Hematopoietic multipotent progenitor cell treated with erythropoietin and hydrocortisone succinate and interleukin-3 and kit ligand, for 6 days (in vitro differentiated cells): ENCODE measurements around the gene ZNF747.

Experiments used
- DNase-seq: peaks from one replicate; pipeline ENCODE4 v3.0.0-alpha.2; 2015

The ZNF747 gene

GRCh38 chr16:30534368-30535105, at the start of gene ZNF747:
Gene ZNF747 (minus strand): TSS chr16:30534858. CDS start chr16:30534679, 179 bp downstream.
- peak; percentile 94 for DNase-seq

DNA sequence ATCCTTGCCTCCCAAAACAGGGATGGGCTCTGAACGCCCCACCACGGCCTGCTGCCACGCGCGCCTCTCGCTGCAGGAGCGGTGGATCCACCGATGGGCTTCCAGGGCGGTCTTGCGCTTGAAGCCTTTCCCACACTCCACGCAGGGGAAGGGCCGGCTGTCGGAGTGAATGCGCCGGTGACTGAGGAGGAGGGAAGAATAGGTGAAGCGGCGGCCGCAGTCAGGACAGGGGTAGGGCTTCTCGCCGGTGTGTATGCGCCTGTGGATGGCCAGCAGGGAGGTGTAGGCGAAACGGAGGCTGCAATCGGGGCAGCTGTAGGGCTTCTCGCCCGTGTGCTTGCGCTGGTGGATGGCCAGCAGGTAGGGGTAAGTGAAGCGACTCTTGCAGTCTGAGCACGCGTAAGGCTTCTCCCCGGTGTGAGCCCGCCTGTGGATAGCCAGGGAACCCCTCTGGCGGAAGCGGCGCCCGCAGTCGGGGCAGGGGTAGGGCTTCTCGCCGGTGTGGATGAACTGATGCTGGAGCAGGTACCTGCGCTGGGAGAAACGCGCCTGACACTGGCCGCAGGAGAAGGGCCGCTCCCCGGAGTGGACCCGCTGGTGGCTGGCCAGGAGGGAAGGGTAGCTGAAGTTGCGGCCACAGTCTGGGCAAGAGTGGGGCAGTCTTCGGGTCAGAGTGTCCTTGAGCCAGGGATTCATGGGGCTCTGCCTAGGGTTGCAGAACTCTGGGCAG, 48.1 kb upstream of the ZNF747 start:
- no peak for DNase-seq

DNA sequence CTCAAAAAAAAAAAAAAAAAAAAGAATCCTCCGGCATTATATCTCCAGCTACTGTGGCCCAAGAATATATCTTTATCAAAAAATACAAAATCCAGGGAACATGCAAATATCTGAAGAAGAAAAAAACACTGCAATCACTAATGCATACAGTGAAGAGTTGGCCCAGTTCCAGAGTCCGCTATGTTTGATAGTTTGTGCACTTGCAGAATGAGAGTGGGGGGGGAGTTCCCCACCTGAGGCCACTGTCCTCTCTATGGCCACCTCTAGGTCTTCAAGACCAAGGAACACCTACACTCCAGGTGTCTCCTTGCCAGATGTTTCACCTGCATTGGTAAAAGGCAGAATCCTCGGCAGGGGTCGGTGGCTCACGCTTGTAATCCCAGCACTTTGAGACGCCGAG, 46.8 kb upstream of the ZNF747 start:
- peak; percentile 67 for DNase-seq

DNA sequence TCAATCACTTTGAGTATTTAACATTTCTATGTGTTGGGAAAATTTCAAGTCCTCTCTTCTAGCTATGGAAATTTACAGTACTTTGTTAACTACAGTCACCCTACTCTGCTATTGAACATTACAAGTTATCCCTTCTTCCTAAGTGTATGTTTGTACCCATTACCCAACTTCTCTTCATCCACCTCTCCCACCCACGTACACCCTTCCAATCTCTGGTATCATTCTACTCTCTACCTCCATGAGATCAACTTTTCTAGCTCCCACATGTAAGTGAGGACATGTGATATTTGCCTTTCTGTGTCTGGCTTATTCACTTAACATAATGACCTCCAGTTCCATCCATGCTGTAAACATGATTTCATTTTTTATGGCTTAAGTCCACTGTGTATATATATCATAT, 40.0 kb upstream of the ZNF747 start:
- no peak for DNase-seq

DNA sequence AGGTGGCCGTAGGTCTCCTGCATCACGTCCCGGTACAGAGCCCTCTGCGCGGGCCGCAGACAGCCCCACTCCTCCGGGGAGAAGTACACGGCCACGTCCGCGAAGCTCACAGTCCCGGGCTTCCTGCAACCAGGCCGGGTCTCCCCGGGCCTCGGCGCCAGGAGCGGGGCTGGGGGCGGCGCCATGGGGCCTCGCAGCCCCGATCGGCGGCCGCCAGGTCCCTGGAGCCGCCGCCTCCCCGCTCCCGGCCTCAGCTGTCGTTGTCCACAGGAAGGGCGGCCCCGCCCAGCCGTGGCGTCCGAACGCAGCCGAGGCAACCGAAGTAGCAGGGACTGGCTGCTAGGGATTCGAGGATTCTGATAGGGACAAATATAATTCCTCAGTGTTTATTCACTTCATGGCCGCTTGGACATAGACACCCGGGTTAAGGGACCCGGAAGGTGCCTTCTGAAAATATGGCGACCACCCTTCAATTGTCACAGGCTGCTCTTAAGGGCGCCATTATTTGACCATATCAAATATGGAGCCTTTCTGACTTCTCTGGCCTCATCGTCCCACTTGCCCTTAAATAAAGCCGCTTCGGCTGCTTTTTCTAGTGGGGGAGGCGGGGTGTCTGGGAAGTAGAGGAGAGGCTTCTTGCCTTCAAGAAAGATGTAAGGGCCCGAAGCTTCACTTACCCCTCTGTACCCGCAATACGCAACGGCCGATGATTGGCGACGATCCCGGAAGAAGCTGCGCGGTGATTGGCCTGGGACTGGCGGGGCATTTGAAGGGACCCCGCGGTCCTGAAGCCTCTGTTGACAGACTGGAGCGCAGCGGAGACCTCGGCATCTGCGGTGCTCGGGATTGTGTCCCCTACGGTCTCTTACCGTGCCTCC, 37.0 kb upstream of the ZNF747 start, which contains the start of gene ZNF688:
ZNF688 (minus strand) TSS at position 270 of the 878 bp plus-strand sequence; CDS start at position 185, 85 bp downstream.
- DNase-seq: peak; percentile 99

- peak; percentile 41 for DNase-seq
Observed at GRCh38 chr16:30570636-30571444, 36.2 kb upstream of the ZNF747 start.

DNA sequence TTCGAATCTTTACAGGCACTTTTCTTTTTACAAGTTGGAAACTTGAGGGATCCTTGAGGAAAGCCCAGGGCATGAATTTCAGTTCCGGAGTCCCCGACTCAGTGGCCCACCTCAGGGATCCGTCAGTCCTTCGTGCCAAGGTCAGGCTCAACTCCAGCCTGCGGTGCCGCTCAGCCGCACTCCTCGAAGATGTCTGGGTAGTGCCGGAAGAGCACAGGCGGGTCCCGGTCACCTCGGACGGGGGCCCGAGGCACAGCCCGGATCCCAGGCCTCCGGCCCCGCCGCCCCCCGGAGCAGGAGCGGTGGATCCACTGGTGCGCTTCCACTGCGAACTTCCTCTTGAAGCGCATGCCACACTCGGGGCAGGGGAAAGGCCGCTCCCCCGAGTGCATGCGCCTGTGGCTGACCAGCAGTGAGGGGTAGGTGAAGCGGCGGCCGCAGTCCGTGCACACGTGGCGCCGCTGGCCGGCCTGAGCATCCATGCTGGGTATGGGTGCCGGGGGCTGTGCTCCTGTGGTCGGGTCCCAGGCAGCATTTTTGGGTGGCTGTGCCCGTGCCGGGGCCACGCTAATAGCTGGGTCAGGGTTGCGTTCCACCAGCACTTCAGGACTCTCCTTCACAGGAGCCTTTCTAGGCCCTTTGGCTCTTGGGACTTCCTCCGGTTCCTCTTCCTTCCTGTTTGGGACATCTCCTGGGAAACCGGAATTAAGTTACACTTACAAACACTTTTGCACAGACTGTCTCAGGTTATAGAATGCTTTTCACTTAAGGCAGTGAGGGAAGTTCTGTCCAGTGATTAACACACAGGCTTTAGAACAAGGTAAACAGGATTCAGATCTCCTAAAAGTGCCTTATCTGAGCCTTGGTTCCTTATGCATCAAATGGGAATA, 35.3 kb upstream of the ZNF747 start:
- DNase-seq: no peak

- DNase-seq: no peak
Observed at GRCh38 chr16:30569281-30569680, 34.6 kb upstream of the ZNF747 start.

GRCh38 chr16:30567991-30568638, 33.5 kb upstream of the ZNF747 start:
- peak; percentile 67 for DNase-seq

DNA sequence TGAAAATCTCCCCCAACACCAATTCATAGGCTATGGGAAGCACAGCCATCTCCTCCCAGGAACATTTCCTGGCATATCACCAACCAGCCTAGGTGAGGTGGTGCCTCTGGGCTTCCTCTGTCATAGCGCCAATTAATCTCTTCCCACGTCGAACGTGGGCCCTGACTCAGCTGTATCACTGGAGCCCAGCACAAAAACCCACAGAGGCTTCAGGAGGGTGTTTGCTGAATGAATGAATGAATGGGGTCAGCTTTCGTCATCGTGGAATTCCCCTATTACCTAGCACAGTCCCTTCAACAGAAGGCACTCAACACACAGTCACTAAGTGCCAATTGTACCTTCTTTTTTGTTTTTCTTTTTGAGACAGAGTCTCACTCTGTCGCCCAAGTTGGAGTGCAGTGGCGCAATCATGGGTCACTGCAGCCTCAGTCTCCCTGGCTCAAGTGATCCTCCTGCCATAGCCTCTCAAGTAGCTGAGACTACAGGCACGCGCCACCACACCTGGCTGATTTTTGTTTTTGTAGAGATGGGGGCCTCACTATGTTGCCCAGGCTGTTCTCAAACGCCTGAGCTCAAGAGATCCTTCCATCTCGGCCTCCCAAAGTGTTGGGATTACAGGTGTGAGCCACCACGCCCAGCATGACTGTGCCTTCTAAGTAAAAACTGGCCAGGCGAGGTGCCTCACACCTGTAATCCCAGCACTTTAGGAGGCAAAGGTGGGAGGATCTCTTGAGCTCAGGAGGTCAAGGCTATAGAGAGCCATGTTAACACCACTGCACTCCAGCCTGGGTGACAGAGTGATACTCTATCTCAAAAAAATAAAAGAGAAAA, 32.7 kb upstream of the ZNF747 start:
- DNase-seq: no peak

DNA sequence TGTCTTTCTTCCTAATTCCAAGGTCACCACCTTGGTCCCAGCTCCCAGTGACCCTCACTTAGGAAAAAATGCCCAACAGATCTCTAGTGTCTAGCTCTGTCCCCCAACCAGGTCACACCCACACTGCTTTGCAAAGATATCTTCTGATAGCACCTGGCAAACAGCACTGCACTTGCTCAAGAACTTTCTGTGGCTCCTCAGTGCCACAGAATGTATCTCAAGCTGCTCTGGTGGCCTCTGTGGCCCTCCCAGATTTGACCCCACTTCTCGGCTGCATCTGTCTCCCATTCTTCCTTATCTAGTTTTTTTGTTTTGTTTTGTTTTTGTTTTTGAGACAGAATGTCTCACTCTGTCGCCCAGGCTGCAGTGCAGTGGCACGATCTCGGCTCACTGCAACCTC, 31.9 kb upstream of the ZNF747 start:
- no peak for DNase-seq

DNA sequence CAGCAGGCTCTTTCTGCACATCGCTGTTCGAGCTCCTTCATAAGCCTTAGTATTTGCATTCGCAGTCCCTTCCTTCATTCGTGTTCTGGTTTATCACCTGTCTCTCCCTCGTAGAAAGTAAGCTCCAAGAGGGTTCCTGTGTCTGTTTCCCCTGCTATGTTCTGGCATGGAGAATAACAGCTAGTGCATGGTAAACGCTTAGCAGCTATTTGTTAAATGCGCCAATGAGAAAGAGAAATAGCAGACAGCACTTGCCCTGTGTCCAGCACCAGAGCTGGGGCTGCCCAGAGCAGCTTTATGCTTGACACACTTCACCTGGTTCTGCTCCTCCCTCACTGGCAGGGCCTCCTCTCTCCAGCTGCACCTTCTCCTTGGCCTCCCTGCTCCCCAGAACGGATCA, 31.3 kb upstream of the ZNF747 start:
- no peak for DNase-seq

DNA sequence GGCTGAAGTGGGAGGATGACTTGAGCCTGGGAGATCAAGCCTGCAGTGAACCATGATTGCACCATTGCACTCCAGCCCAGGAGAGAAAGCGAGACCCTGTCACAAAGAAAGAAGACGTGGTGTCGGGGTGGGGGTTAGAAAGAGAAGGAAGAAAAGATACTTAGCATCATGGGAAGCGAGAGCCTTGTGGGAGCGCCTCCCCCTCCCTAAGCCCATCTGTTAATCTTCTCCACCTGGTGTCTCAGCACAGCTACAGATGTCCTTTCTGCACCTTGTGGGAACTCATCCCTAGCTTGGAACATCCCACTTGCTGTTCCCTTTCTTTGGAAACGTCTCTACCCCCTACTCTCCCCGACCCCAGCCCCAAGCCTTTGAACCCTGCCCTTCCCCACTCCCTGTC, 30.9 kb upstream of the ZNF747 start:
- DNase-seq: no peak

DNA sequence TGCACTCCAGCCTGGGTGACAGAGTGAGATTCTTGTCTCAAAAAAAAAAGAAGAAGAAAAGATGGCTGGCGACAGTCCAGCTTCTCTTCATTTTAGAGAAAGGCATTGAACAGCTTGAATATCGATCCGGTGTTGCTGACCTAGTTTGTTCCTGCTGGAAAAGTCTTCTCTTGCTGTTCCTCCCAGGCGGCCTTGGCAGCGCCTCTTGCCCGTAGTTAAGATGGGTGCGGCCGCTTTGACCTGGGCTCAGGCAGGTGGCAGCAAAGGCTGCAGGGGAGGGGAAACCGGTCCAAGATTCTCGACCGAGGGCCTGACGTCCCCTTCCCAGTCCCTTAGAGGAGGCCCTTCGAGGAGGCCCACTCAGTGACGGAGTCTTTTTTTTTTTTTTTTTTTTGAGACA, 27.4 kb upstream of the ZNF747 start:
- peak; percentile 42 for DNase-seq

- peak; percentile 62 for DNase-seq
Observed at GRCh38 chr16:30561089-30561816, 26.6 kb upstream of the ZNF747 start.

DNA sequence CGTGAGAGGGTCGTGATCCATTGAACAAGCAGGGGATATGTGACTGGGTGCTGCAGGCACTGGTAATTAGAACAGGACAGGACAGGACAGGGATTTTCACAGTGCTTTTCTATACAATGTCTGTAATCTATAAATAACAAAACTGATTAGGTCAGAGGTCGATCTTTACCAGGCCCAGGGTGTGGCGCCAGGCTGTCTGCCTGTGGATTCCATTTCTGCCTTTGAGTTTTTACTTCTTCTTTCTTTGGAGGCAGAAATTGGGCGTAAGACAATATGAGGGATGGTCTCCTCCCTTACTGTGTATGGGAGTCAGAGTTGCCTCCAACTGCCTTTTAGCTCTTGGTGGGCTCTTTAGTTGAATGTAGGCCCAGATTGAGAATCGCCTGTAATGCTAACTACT, 25.0 kb upstream of the ZNF747 start:
- DNase-seq: peak; percentile 42

- no peak for DNase-seq
Observed at GRCh38 chr16:30558789-30559377, 24.2 kb upstream of the ZNF747 start.

DNA sequence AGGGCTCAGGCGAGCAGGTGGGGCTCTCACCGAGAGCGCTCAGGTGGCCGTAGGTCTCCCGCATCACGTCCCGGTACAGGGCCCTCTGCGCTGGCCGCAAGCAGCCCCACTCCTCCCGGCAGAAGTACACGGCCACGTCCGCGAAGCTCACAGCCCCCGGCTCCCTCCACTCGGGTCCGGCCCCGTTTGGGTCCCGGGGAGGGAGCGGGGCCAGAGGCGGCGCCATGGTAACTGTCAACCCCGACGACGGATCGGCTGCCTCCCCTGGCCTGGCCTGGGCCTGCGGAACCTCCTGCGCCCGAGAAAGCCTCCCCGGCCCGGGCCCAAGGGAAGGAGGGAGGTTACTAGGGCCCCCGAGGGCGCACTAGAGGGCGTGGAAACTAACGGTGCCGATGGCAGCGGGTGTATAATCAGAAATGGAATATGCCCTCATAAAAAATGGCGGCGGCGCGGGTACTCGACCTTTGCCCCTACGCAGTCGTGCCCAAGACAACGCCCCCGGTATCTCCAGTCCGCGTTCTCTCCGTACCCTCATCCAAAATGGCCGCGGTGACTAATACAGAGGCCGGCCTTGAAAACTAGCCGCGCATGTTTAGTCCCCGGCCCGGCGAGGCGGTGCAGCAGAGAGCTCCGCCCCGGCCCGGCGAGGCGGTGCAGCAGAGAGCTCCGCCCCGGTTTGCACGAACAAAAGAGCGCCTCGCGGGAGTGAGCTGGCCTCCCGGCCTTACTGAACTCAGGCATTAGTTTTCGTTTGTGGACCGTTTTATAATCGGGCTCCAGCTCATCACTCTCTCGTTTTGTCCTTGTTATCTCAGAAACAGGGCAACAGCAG, 23.5 kb upstream of the ZNF747 start, which contains the start of gene ZNF764:
ZNF764 (minus strand) TSS at position 418 of the 832 bp plus-strand sequence; CDS start at position 226, 192 bp downstream.
- peak; percentile 100 for DNase-seq
